HG03571 (cell line): Measurements from ENCODE around the gene ADPRH.

Experiments
- ATAC-seq: cut with Tn5 transposase; IDR thresholded peaks from one replicate; pipeline ENCODE4 v1.9.1; 2021; ENCODE audit not compliant: unreplicated experiment

The ADPRH gene

DNA sequence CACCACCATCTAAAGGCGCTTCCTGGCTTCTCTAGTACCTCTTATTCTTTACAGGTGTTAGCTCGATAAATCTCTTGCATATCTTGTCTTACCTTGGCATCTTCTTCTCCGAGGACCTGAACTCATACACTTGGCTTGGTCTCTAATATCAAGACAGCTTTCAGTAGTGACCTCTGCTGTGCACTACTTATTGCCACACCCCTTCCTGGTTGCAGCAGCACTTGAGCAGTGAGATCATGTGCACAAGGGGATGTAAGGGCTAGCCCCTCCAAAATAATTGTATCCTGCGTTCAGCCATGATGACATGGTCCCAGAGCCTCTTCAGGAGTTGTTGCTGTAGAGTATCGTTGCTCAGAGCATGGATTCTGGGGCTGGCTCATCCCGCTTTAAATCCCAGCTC lies 17.1 kb downstream of the ADPRH start:
- no peak for ATAC-seq

DNA sequence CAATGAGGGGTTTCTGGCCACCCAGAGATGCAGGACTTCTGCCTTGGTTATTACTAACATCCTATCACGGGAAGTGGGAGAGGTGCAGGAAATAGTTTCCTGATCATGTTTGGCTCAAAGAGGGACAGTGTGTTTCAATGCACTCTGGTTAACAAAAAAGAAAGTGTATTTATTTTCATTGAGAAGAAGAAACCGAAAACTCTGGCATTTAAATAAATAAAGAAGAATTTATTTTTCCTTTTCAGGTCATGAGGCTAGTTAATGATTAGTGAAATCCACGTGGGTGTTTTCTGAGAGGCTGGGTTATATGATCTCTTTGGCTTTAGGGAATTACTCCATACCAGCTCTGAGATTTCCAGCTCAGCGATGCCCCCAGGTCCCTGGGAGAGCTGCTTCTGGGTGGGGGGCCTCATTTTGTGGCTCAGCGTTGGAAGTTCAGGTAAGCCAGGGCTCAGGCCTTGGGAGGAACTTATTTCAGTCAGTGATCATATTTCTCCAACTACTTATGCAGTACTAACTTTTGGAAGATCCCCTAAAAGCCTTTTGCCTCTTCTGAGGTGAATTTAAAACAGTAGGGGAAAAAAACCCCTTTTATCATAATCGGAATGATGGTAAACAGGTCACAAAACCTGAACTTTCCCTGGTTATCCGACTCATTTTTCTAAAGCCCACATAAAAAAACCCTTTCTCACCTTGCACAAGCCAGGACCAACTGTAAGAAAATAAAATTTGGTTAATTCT lies 18.4 kb downstream of the ADPRH start, which contains the start of gene PLA1A:
Gene PLA1A (plus strand): TSS at position 338 of the 741 bp plus-strand sequence. CDS start 29 bp downstream, at position 367.
- no peak for ATAC-seq

- peak; percentile 38 for ATAC-seq
Measured at GRCh38 chr3:119598410-119599098, 19.3 kb downstream of the ADPRH start.

- no peak for ATAC-seq
Measured at GRCh38 chr3:119599558-119600174, 20.4 kb downstream of the ADPRH start.

DNA sequence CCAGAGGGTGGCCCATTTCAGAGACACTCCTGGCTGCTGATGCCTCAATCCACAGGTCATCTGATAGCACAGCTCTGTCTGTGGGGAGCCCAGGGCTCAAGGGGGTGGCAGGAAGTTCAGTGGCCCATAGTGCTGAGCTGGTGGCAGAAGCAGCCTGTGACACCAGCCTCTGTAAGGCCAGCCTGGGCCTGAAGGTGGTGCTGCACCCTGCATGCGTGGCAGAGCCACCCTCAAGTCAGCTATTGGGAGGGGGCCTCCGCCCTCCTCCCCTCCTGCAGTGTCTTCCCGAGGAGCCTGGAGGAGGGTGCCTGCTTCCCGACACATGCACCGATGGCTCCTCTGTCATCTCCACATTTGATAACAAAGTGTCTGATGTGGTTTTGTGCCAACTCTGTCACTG lies 21.4 kb downstream of the ADPRH start:
- peak; percentile 63 for ATAC-seq

GRCh38 chr3:119601154-119601553 lies 21.9 kb downstream of the ADPRH start:
- no peak for ATAC-seq

GRCh38 chr3:119602676-119603075 lies 23.4 kb downstream of the ADPRH start:
- no peak for ATAC-seq

GRCh38 chr3:119604878-119605277 lies 25.6 kb downstream of the ADPRH start:
- no peak for ATAC-seq

GRCh38 chr3:119608405-119609000 lies 29.2 kb downstream of the ADPRH start:
- ATAC-seq: no peak

GRCh38 chr3:119609301-119609700 lies 30.0 kb downstream of the ADPRH start:
- no peak for ATAC-seq

- no peak for ATAC-seq
Measured at GRCh38 chr3:119611664-119612063, 32.4 kb downstream of the ADPRH start.

DNA sequence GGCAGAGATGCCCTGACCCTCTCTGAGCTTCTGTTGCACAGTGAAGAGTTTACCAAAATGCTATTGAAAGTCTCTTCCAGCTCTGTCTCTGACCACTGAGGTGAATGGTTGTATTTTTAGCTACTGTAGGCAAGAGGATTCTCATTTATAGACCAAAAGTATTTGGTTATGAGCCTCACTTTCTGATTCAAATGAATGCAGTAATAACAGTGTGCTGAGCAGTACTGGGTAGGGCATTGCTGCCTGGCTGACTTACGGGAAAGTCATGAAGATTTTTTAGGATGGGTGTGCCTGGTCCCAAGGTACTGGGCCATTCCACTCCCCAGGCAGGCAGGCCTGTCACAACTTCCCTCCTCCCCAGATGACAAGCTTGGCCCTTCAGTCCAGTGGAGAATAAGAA lies 33.9 kb downstream of the ADPRH start:
- no peak for ATAC-seq

GRCh38 chr3:119613872-119614271 lies 34.6 kb downstream of the ADPRH start:
- no peak for ATAC-seq

GRCh38 chr3:119616056-119616455 lies 36.8 kb downstream of the ADPRH start:
- no peak for ATAC-seq

- no peak for ATAC-seq
Measured at GRCh38 chr3:119619094-119619493, 39.8 kb downstream of the ADPRH start.

DNA sequence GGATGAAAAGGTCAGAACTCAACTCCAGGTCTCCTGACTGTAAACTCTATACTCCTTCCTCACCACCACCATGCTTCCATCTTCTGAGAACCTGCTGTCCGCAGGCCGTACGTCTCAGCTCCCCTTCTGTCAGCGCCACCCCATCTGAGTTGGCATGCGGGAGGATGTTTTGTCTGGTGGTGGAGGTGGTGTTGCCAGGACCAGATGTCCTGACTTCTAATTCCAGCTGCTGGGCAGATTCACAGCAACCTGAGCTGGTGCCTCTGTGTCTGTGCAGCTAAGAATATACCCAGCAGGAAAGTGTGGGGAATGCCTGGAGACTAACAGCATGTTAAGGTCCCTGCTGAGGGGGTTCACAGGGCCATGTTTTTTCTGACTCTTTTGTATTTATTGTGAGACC lies 41.6 kb downstream of the ADPRH start:
- no peak for ATAC-seq

- no peak for ATAC-seq
Measured at GRCh38 chr3:119624002-119624720, 44.9 kb downstream of the ADPRH start.

- no peak for ATAC-seq
Measured at GRCh38 chr3:119625451-119626153, 46.3 kb downstream of the ADPRH start.

DNA sequence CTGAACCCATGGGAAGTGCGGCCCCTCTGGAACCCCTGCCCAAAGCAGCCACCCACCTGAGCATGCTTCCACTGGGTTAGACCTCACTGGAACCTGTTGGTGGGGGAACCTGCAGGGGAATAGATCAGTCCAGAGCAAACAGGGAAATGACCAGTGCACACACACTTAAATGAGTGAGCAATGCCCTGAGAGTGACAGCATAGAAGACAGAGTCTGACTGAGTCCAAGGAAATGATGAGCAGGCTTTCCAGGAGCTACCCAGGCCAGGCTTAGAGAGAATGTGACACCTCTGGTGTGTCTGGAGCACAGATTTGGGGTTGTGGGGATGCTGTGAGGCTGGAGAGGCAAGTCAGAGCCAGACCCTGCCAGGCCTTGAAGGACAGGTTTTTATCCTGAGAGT lies 46.9 kb downstream of the ADPRH start:
- ATAC-seq: no peak

GRCh38 chr3:119627461-119627860 lies 48.2 kb downstream of the ADPRH start:
- ATAC-seq: peak; percentile 38
